HG03066 (cell line): ENCODE measurements around the gene CEP20.
"Not testable (repeated sequence)": the region's sequence is repeated elsewhere in the genome, so short reads cannot be mapped to it uniquely, and the experiment has no call there.

Source experiments
- ATAC-seq: cut with Tn5 transposase; IDR thresholded peaks from one replicate; pipeline ENCODE4 v1.9.1; 2021; ENCODE audit warnings: low read depth; ENCODE audit not compliant: unreplicated experiment

CEP20 gene, protein sequence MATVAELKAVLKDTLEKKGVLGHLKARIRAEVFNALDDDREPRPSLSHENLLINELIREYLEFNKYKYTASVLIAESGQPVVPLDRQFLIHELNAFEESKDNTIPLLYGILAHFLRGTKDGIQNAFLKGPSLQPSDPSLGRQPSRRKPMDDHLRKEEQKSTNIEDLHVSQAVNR

GRCh38 chr16:15888072-15888976 lies at the start of gene CEP20:
Gene CEP20 (minus strand): TSS chr16:15888603. CDS start chr16:15888585, 18 bp downstream.
- ATAC-seq = peak; percentile 99

GRCh38 chr16:15936809-15937208 lies 48.4 kb upstream of the CEP20 start:
- not testable (repeated sequence) for ATAC-seq

DNA sequence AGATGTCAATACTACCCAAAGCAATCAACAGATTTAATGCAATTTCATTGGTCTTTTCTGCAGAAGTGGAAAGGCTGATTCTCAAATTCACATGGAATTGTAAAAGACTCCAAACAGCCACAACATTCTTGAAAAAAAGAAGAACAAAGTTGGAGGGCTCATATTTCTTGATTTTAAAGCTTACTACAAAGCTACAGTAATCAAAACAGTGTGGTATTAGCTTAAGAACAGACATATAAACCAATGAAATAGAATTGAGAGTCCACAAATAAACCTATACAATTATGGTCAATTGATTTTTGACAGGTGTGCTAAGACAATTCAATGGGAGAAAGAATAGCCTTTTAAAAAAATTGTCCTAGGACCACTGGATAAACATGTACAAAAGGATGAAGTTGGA lies 46.6 kb upstream of the CEP20 start:
- ATAC-seq = no peak

DNA sequence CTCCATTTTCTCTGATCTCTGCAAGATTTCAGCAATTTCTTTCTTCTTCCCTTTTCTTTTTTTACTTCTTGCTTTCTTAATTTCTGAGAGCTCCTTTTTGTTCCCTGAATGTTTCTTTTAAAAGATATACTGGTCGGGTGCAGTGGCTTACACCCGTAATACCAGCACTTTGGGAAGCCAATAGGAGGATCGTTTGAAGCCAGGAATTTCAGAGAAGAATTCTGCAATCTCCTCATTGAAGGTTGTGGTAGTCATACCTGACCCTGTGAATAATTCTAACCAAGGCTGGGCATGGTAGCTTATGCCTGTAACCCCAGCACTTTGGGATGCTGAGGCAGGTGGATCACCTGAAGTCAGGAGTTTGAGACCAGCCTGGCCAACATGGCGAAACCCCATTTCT lies 45.4 kb upstream of the CEP20 start:
- ATAC-seq = no peak

GRCh38 chr16:15932939-15933338 lies 44.5 kb upstream of the CEP20 start:
- ATAC-seq = no peak

GRCh38 chr16:15928261-15929104 lies 40.1 kb upstream of the CEP20 start:
- no peak for ATAC-seq

DNA sequence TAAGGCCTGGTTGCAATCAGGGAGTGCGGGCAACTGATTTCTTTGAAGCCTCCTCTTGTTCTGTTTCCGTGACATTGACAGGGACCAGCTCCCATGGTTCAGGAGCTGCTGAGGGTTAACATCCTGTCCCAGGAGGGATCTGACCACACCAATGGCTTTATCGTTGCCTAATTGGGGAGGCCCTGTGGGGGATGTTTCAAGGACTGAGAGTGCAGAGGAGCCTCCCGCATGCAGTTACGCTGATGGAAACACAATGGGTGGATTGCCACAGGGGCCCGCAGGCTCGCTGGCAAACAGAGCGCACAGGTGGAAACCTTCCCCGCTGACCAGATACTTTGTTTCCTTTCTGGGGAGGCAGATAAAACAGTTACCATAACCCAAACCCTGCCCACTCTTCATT lies 37.2 kb upstream of the CEP20 start:
- ATAC-seq = no peak

DNA sequence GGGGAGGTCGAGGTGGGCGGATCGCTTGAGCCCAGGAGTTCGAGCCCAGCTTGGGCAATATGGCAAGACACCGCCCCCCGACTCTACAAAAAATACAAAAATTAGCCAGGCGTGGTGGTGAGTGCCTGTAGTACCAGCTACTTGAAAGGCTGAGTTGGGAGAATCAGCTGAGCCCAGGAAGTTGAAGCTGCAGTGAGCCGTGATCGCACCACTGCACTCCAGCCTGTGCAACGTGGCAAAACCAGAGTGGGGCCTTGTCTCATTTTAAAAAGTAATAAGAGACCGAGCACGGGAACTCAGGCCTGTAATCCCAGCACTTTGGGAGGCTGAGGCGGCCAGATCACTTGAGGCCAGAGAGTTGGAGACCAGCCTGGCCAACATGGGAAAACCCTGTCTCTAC lies 36.6 kb upstream of the CEP20 start:
- no peak for ATAC-seq

DNA sequence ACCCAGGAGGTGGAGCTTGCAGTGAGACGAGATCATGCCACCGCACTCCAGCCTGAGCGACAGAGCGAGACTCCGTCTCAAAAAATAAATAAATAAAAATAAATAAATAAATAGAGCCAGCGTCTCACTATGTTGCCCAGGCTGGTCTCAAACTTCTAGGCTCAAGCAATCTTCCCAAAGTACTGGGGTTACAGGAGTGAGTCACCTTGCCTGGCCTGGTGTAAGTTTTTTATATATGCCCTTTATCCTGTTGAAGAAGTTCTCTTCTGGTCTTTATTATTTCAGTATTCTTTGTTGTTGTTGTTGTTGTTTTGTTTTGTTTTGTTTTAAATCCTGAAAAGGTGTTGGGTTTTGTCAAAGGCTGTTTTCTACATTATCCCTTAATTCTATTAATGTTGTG lies 30.9 kb upstream of the CEP20 start:
- ATAC-seq = no peak

DNA sequence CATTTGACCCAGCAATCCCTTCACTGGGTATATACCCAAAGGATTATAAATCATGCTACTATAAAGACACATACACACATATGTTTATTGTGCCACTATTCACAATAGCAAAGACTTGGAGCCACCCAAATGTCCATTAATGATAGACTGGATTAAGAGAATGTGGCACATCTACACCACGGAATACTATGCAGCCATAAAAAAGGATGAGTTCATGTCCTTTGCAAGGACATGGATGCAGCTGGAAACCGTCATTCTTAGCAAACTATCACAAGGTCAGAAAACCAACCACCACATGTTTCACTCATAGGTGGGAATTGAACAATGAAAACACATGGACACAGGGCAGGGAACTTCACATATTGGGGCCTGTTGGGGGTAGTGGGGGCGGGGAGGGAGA lies 29.9 kb upstream of the CEP20 start:
- not testable (repeated sequence) for ATAC-seq

- no peak for ATAC-seq
Observed at GRCh38 chr16:15916323-15916722, 27.9 kb upstream of the CEP20 start.

DNA sequence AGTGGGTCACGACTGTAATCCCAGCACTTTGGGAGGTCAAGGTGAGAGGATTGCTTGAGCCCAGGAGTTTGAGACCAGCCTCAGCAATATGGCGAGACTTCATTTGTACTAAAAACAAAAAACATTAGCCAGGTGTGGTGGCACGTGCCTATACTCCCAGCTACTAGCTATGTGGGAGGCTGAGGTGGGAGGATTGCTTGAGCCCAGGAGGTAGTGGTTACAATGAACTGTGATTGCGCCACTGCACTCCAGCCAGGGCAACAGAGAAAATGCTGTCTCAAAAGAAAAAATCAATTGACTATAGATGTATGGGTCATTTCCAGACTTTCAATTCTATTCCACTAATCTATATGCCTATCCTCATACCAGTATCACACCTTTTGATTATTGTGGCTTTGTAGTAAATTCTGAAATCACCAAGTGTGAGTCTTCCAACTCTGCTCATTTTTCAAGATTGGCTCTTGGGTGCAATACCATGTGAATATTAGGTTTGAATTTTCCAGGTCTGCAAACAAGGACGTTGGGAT lies 27.2 kb upstream of the CEP20 start:
- no peak for ATAC-seq

- ATAC-seq = no peak
Observed at GRCh38 chr16:15913046-15913698, 24.8 kb upstream of the CEP20 start.

- ATAC-seq = no peak
Observed at GRCh38 chr16:15911198-15911597, 22.8 kb upstream of the CEP20 start.

- peak; percentile 99 for ATAC-seq
Observed at GRCh38 chr16:15907863-15908478, 19.6 kb upstream of the CEP20 start.

GRCh38 chr16:15906439-15906838 lies 18.0 kb upstream of the CEP20 start:
- no peak for ATAC-seq

GRCh38 chr16:15903960-15904359 lies 15.6 kb upstream of the CEP20 start:
- no peak for ATAC-seq

DNA sequence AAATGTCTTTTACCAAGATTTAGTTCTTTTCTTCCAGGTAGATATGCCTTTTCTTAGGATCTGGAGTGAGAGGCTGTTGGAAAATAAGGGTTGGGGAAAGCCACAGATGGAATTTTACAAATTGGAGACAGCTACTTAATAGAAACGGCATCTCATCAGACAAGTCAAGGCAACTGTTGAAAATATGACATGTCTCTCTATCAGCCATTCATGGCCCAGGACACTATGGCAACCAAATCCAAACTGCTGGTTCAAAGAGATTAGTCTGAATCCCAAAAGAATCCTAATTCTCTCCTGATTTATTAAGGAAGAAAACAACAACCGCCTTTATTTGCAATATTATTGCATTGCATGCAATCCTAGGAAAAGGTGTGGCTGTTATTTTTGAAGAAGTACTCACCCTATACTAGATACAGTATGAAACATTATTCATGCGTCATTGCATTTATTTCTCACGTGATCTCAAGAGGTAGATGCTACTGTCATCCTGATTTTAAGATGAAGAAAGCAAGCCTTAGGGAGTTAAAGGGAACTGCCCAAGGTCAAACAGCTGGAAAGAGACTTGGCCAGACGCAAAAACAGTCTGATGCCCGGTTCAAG lies 12.6 kb upstream of the CEP20 start:
- ATAC-seq = no peak

DNA sequence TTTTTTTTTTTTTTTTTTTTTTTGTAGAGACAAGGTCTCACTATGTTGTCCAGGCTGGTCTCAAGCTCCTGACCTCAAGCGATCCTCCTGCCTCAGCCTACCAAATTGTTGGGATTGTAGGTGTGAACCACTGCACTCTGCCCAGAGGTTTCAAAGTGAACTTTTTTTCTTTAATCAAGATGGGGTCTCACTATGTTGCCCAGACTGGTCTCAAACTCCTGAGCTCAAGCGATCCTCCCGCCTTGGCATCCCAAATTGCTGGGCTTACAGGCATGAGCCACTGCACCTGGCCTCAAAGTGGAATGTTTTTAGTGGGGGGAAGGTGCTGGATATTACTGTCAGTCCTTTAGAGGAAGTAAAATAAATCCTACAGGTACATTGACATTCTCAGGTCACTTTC lies 12.0 kb upstream of the CEP20 start:
- no peak for ATAC-seq
